ENCODE data around the gene MTERF4. TPM values are rescaled to one million over a fixed set of nuclear protein-coding genes. Genes with fewer than 3 reads are reported as not detected.

MTERF4 gene, protein sequence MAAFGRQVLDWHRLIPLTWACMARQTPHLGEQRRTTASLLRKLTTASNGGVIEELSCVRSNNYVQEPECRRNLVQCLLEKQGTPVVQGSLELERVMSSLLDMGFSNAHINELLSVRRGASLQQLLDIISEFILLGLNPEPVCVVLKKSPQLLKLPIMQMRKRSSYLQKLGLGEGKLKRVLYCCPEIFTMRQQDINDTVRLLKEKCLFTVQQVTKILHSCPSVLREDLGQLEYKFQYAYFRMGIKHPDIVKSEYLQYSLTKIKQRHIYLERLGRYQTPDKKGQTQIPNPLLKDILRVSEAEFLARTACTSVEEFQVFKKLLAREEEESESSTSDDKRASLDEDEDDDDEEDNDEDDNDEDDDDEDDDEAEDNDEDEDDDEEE
- total RNA-seq, result 20.3 and 30.0 TPM in 2 replicates

- peaks cover 18% of the 10 kb centered on the region for H3K36me3 ChIP-seq (ENCODE audit: insufficient read depth, low read length)
- H3K27ac ChIP-seq (ENCODE audit: low read depth, low read length), result peak within 1 kb of the TSS; percentile 64
- peak within 1 kb of the TSS; percentile 86 for H3K4me3 ChIP-seq (ENCODE audit: insufficient read depth, low read length)
- TF ChIP-seq, protein P1, sequence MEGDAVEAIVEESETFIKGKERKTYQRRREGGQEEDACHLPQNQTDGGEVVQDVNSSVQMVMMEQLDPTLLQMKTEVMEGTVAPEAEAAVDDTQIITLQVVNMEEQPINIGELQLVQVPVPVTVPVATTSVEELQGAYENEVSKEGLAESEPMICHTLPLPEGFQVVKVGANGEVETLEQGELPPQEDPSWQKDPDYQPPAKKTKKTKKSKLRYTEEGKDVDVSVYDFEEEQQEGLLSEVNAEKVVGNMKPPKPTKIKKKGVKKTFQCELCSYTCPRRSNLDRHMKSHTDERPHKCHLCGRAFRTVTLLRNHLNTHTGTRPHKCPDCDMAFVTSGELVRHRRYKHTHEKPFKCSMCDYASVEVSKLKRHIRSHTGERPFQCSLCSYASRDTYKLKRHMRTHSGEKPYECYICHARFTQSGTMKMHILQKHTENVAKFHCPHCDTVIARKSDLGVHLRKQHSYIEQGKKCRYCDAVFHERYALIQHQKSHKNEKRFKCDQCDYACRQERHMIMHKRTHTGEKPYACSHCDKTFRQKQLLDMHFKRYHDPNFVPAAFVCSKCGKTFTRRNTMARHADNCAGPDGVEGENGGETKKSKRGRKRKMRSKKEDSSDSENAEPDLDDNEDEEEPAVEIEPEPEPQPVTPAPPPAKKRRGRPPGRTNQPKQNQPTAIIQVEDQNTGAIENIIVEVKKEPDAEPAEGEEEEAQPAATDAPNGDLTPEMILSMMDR (IDR thresholded peaks at IDR 0.05; ENCODE audit: extremely low read depth, low read depth, low read length), result no peak
- no peaks in the 10 kb centered on the region for H3K27me3 ChIP-seq (ENCODE audit: insufficient read depth, low read length)
- no peaks in the 10 kb centered on the region for H3K9me3 ChIP-seq (ENCODE audit: low read depth, low read length)
- H3K4me1 ChIP-seq (ENCODE audit: insufficient read depth, low read length), result peaks cover 17% of the 10 kb centered on the region
- H3K4me2 ChIP-seq (ENCODE audit: insufficient read depth, low read length), result peak within 1 kb of the TSS; percentile 87
- peak; percentile 98 for DNase-seq (ENCODE audit: insufficient read length, low spot score, missing footprints)
- H2AFZ ChIP-seq (ENCODE audit: low read length), result peak within 1 kb of the TSS; percentile 94
- H3K79me2 ChIP-seq (ENCODE audit: insufficient read depth, low read length), result peaks cover 53% of the 10 kb centered on the region
- peaks cover 4% of the 10 kb centered on the region for H4K20me1 ChIP-seq (ENCODE audit: insufficient read depth, low read length)
Observed at GRCh38 chr2:241102239-241102803, at the start of gene MTERF4. Gene MTERF4, minus strand, starts transcription at chr2:241102287. Its CDS starts 14 bp downstream, at chr2:241102273.

DNA sequence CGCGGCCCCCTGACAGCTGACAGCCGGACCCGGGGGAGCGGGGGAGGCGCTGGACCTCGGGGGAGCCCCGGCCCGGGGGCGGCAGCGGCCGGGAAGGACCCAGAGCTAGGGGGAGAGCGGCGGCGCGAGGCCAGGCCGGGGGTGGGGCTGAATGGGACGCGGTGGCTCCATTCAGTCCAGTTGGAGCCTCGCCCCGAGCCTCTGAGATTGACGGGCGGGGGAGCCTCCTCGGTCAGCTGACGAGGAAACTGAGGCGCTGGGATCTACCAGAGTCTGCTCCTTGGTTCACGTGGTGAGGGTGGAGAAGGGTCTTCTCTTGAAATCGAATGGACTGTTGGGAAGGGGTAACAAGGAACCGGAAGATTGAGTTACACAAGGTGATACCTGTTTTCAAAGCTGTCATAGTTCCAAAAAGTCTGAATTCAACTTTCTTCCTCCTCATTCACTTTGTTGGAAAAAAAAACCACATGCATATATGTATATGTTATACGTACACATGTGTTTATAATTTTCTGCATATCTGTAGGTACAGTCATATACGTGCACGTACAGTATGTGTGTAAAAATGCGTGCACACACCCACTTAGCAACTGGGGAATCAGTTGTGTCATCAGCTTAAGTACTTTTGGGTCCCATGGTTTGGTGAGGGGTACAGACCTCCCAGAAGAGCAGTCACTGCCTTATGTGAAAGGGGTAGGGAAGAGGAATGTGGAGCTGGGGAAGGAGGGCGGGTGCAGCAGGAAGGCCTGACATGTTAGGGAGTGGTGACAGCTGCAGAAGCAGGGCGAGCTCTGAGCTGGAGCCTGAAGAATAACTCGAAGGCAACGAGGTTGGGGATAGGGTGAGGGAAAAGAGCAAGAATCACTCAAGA lies 48.8 kb upstream of the MTERF4 start:
- H2AFZ ChIP-seq (ENCODE audit: low read length), result peak overlapping the region; percentile 78
- H3K4me3 ChIP-seq (ENCODE audit: insufficient read depth, low read length), result peak overlapping the region; percentile 91
- H3K27me3 ChIP-seq (ENCODE audit: insufficient read depth, low read length), result no peaks in the 10 kb centered on the region
- H3K27ac ChIP-seq (ENCODE audit: low read depth, low read length), result peak overlapping the region; percentile 71
- no peak for DNase-seq (ENCODE audit: insufficient read length, low spot score, missing footprints)
- peaks cover 52% of the 10 kb centered on the region for H3K79me2 ChIP-seq (ENCODE audit: insufficient read depth, low read length)
- H3K4me1 ChIP-seq (ENCODE audit: insufficient read depth, low read length), result peaks cover 38% of the 10 kb centered on the region
- H3K4me2 ChIP-seq (ENCODE audit: insufficient read depth, low read length), result peak overlapping the region; percentile 100
- H3K9me3 ChIP-seq (ENCODE audit: low read depth, low read length), result no peaks in the 10 kb centered on the region
- H3K36me3 ChIP-seq (ENCODE audit: insufficient read depth, low read length), result peaks cover 3% of the 10 kb centered on the region
- peaks cover 14% of the 10 kb centered on the region for H4K20me1 ChIP-seq (ENCODE audit: insufficient read depth, low read length)
- TF ChIP-seq, protein P1 (IDR thresholded peaks at IDR 0.05; ENCODE audit: extremely low read depth, low read depth, low read length), result no peak

DNA sequence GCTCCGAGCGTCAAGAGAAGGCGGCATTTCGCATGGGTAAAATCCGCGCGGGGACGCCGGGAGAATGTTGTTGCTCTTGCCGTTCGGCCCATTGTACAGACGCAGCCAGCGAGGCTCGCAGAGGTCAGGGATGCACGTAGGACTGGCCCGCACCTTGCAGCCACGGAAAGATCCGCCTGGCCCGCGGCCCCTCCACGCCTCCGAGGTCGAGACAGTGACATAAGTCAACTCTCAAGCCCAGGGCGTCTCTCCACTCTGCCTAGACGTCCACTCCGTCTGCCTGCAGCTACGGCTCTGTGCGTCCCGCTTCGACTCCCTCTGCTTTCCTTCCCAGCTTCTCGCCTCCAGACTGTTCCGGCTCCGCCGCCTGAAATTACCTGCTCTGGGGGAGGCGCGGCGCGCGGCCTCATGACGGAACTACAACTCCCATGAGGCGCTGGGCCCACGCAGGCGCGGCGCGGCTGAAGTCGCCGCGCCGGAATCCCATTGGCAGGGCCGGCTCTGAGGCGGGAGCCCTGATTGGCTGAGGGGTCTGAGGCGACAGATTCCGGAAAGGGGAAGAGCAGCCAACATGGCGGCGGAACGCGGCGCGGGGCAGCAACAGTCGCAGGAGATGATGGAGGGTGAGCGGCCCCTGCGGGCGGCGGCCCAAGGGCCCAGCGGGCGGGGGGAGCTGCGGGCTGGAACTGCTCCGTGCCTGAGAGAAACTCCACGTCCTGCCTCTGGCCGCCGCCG lies 48.0 kb upstream of the MTERF4 start, which contains the start of gene PPP1R7:
Gene PPP1R7, plus strand, starts transcription at position 543 of the 735 bp plus-strand sequence. Its CDS starts 29 bp downstream, at position 572.
- Histone ChIP-seq H3K79me2 (ENCODE audit: insufficient read depth, low read length) (peaks cover 49% of the 10 kb centered on the region), H3K4me3 (ENCODE audit: insufficient read depth, low read length) (peak within 1 kb of the TSS; percentile 91), H3K4me1 (ENCODE audit: insufficient read depth, low read length) (peaks cover 32% of the 10 kb centered on the region), H3K27ac (ENCODE audit: low read depth, low read length) (peak within 1 kb of the TSS; percentile 71), H4K20me1 (ENCODE audit: insufficient read depth, low read length) (peaks cover 13% of the 10 kb centered on the region), H3K36me3 (ENCODE audit: insufficient read depth, low read length) (peaks cover 3% of the 10 kb centered on the region), H3K9me3 (ENCODE audit: low read depth, low read length) (no peaks in the 10 kb centered on the region), H3K27me3 (ENCODE audit: insufficient read depth, low read length) (no peaks in the 10 kb centered on the region), H3K4me2 (ENCODE audit: insufficient read depth, low read length) (peak within 1 kb of the TSS; percentile 100), H2AFZ (ENCODE audit: low read length) (peak within 1 kb of the TSS; percentile 99)
- TF ChIP-seq, protein P1 (IDR thresholded peaks at IDR 0.05; ENCODE audit: extremely low read depth, low read depth, low read length), result no peak
- DNase-seq (ENCODE audit: insufficient read length, low spot score, missing footprints), result peak; percentile 100
